HEK293 (cell line): Measurements from ENCODE around the gene DNAJC3.

Experiments used
- CTCF ChIA-PET: fragments of 350-600 bp; formaldehyde crosslinking; extraction: SDS; loops from one replicate; lab custom pipeline; 2021; ENCODE audit warnings: antibody characterized with exemption; lab: Yijun Ruan, JAX
- POLR2A ChIA-PET: fragments of 300-600 bp; formaldehyde crosslinking; extraction: SDS; loops from one replicate; lab custom pipeline; 2020; ENCODE audit warnings: antibody characterized with exemption, inconsistent platforms; lab: Yijun Ruan, JAX
- H3K27ac ChIP-seq: fragments of 200-500 bp; sonication (Bioruptor generic); 2 replicates; pipeline ENCODE4 v1.5.1; 2014; ENCODE audit warnings: low read depth, low read length, control low read depth, inconsistent platforms; ENCODE audit errors: extremely low read depth
- H3K36me3 ChIP-seq, 2 experiments: fragments of 200-500 bp in 1 of 2; sonication (Bioruptor generic) in 1 of 2; 1 replicate in 1 of 2; 2 replicates in 1 of 2; pipeline ENCODE4 v1.5.1; 2014 to 2017; ENCODE audit warnings: inconsistent platforms in 2 of 2, low read length in 2 of 2; ENCODE audit not compliant: control insufficient read depth in 2 of 2, insufficient read depth in 1 of 2
- H3K4me1 ChIP-seq: fragments of 200-500 bp; sonication (Bioruptor generic); 2 replicates; pipeline ENCODE4 v1.5.1; 2014; ENCODE audit warnings: mild to moderate bottlenecking, low read length, inconsistent platforms; ENCODE audit not compliant: control insufficient read depth, insufficient read depth
- H3K4me3 ChIP-seq: 2 replicates; pipeline ENCODE4 v1.5.1; 2011; ENCODE audit warnings: low read depth, mild to moderate bottlenecking, control low read depth, low read length, moderate library complexity
- H3K9me3 ChIP-seq: fragments of 200-500 bp; sonication (Bioruptor generic); 2 replicates; pipeline ENCODE4 v1.5.1; 2014; ENCODE audit warnings: low read depth, low read length, inconsistent platforms; ENCODE audit not compliant: control insufficient read depth, insufficient read depth
- GLIS1 ChIP-seq: fragments of 450-650 bp; formaldehyde crosslinking; IDR thresholded peaks from 2 replicates; pipeline ENCODE4 v1.5.1; 2016; ENCODE audit warnings: missing biosample characterization, missing genetic modification characterization
- PRDM1 ChIP-seq: fragments of 450-650 bp; formaldehyde crosslinking; IDR thresholded peaks from 2 replicates; pipeline ENCODE4; 2016; ENCODE audit warnings: missing biosample characterization, missing genetic modification characterization
- SALL2 ChIP-seq: fragments of 450-650 bp; formaldehyde crosslinking; IDR thresholded peaks from 2 replicates; pipeline ENCODE4 v1.5.0; 2017; ENCODE audit warnings: missing biosample characterization, mild to moderate bottlenecking, missing genetic modification characterization, borderline replicate concordance
- SCRT1 ChIP-seq: fragments of 450-650 bp; formaldehyde crosslinking; IDR thresholded peaks from 2 replicates; pipeline ENCODE4 v1.5.1; 2016; ENCODE audit warnings: missing biosample characterization, missing genetic modification characterization, borderline replicate concordance
- SETDB1 ChIP-seq: IDR thresholded peaks from one replicate; pipeline ENCODE4 v1.6.1; 2017; ENCODE audit warnings: mild to moderate bottlenecking, low read length, moderate library complexity, mixed read lengths; ENCODE audit not compliant: insufficient read length
- WT1 ChIP-seq: fragments of 450-650 bp; formaldehyde crosslinking; IDR thresholded peaks from 2 replicates; pipeline ENCODE4 v1.5.1; 2016; ENCODE audit warnings: missing biosample characterization, missing genetic modification characterization
- ZBTB17 ChIP-seq: fragments of 450-650 bp; formaldehyde crosslinking; IDR thresholded peaks from 2 replicates; pipeline ENCODE4 v1.5.1; 2016; ENCODE audit warnings: missing biosample characterization, missing genetic modification characterization
- ZFHX2 ChIP-seq: fragments of 450-650 bp; formaldehyde crosslinking; conservative IDR thresholded peaks from 2 replicates; pipeline ENCODE4 v1.5.1; 2016; ENCODE audit warnings: missing biosample characterization, missing genetic modification characterization
- ZFP3 ChIP-seq: fragments of 450-650 bp; formaldehyde crosslinking; IDR thresholded peaks from 2 replicates; pipeline ENCODE4 v1.5.1; 2016; ENCODE audit warnings: low read depth, missing biosample characterization, missing genetic modification characterization
- ZIC2 ChIP-seq: fragments of 450-650 bp; formaldehyde crosslinking; IDR thresholded peaks from 2 replicates; pipeline ENCODE4 v1.5.1; 2016; ENCODE audit warnings: missing biosample characterization, missing genetic modification characterization
- ZNF132 ChIP-seq: fragments of 450-650 bp; formaldehyde crosslinking; IDR thresholded peaks from 2 replicates; pipeline ENCODE4 v1.5.1; 2017; ENCODE audit warnings: missing biosample characterization, missing genetic modification characterization, borderline replicate concordance
- ZNF335 ChIP-seq: fragments of 450-650 bp; formaldehyde crosslinking; conservative IDR thresholded peaks from 2 replicates; pipeline ENCODE4 v1.5.1; 2016; ENCODE audit warnings: missing biosample characterization, missing genetic modification characterization
- ZNF341 ChIP-seq: fragments of 450-650 bp; formaldehyde crosslinking; IDR thresholded peaks from 2 replicates; pipeline ENCODE4; 2016; ENCODE audit warnings: low read depth, missing biosample characterization, missing genetic modification characterization
- ZNF366 ChIP-seq: fragments of 450-650 bp; formaldehyde crosslinking; conservative IDR thresholded peaks from 2 replicates; pipeline ENCODE4 v1.5.1; 2016; ENCODE audit warnings: missing biosample characterization, missing genetic modification characterization
- ZNF433 ChIP-seq: fragments of 450-650 bp; formaldehyde crosslinking; IDR thresholded peaks from 2 replicates; pipeline ENCODE4 v1.5.1; 2016; ENCODE audit warnings: missing biosample characterization, missing genetic modification characterization, low read depth
- ZNF514 ChIP-seq: fragments of 450-650 bp; formaldehyde crosslinking; IDR thresholded peaks from 2 replicates; pipeline ENCODE4 v1.5.1; 2016; ENCODE audit warnings: missing biosample characterization, missing genetic modification characterization
- ZNF530 ChIP-seq: fragments of 450-650 bp; formaldehyde crosslinking; IDR thresholded peaks from 2 replicates; pipeline ENCODE4 v1.5.1; 2016; ENCODE audit warnings: low read depth, missing biosample characterization, missing genetic modification characterization
- ZNF544 ChIP-seq: fragments of 450-650 bp; formaldehyde crosslinking; IDR thresholded peaks from 2 replicates; pipeline ENCODE4 v1.5.0; 2017; ENCODE audit warnings: missing biosample characterization, missing genetic modification characterization
- ZNF645 ChIP-seq: fragments of 450-650 bp; formaldehyde crosslinking; IDR thresholded peaks from 2 replicates; pipeline ENCODE4; 2016; ENCODE audit warnings: missing biosample characterization, missing genetic modification characterization
- ZNF660 ChIP-seq: fragments of 450-650 bp; IDR thresholded peaks from 2 replicates; pipeline ENCODE4 v1.5.1; 2018; ENCODE audit warnings: missing biosample characterization, mild to moderate bottlenecking, missing genetic modification characterization
- ZNF670 ChIP-seq: fragments of 450-650 bp; formaldehyde crosslinking; IDR thresholded peaks from 2 replicates; pipeline ENCODE4 v1.5.1; 2016; ENCODE audit warnings: missing biosample characterization, missing genetic modification characterization, low read depth
- ZNF747 ChIP-seq: fragments of 450-650 bp; formaldehyde crosslinking; IDR thresholded peaks from 2 replicates; pipeline ENCODE4 v1.5.1; 2016; ENCODE audit warnings: missing biosample characterization, missing genetic modification characterization
- ZNF792 ChIP-seq: fragments of 450-650 bp; formaldehyde crosslinking; IDR thresholded peaks from 2 replicates; pipeline ENCODE4 v1.5.1; 2016; ENCODE audit warnings: missing biosample characterization, missing genetic modification characterization
- ZNF830 ChIP-seq: fragments of 450-650 bp; IDR thresholded peaks from 2 replicates; pipeline ENCODE4 v1.5.0; 2018; ENCODE audit warnings: missing biosample characterization, missing genetic modification characterization, low read depth, mild to moderate bottlenecking, moderate library complexity
- ZNF837 ChIP-seq: fragments of 450-650 bp; formaldehyde crosslinking; IDR thresholded peaks from 2 replicates; pipeline ENCODE4 v1.5.1; 2016; ENCODE audit warnings: missing biosample characterization, missing genetic modification characterization
- TF ChIP-seq, protein P1 (sequence below): fragments of 450-650 bp; formaldehyde crosslinking; IDR thresholded peaks from 2 replicates; pipeline ENCODE4 v1.5.1; 2016; ENCODE audit warnings: missing biosample characterization, missing genetic modification characterization
- TF ChIP-seq, protein P2 (sequence below): fragments of 450-650 bp; IDR thresholded peaks from 2 replicates; pipeline ENCODE4 v1.5.1; 2018; ENCODE audit warnings: missing biosample characterization, mild to moderate bottlenecking, missing genetic modification characterization
- TF ChIP-seq, protein P3 (sequence below): fragments of 450-650 bp; formaldehyde crosslinking; IDR thresholded peaks from 2 replicates; pipeline ENCODE4 v1.5.1; 2016; ENCODE audit warnings: missing biosample characterization, missing genetic modification characterization

The DNAJC3 gene

DNA sequence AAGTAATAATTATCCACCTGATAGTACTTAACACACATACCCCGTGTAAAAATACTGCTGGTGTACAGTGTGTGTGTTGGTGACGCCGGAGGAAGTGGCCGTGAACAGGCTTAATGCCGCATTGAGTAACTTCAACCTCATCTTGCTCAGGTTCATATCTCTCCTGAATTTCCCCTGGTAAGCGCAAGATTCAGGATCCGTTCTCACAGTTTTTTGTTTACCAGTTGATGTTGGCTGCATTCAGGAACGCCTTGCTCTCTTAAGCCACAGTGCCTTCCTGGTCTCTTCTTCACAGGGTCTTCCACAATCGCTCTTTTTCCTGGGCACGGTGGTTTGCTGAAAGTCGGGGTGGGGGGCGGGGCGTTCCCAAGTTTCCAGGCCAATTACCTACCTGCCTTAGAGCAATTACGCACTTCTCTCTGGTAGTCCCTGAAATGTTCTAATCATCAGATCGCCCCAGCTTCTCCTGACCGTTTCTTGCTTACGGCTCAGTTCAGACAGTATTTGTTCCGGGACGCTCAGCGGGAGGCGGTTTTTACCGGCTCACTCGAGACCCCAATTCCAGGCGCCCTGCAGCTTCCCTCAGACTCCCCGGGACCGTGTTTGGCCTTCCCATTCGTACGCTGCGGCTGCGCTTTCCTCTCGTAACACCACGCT, 706 bp upstream of the DNAJC3 start (continued):
- TF ChIP-seq, protein P1, sequence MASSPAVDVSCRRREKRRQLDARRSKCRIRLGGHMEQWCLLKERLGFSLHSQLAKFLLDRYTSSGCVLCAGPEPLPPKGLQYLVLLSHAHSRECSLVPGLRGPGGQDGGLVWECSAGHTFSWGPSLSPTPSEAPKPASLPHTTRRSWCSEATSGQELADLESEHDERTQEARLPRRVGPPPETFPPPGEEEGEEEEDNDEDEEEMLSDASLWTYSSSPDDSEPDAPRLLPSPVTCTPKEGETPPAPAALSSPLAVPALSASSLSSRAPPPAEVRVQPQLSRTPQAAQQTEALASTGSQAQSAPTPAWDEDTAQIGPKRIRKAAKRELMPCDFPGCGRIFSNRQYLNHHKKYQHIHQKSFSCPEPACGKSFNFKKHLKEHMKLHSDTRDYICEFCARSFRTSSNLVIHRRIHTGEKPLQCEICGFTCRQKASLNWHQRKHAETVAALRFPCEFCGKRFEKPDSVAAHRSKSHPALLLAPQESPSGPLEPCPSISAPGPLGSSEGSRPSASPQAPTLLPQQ (tag by site-specific recombination), result peak; percentile 38
- TF ChIP-seq ZFP3 (no peak), ZNF670 (no peak), ZNF544 (no peak), ZNF830 (no peak), SCRT1 (tag by site-specific recombination) (no peak), ZNF837 (tag by site-specific recombination) (no peak), WT1 (tag by site-specific recombination) (peak; percentile 31; the same call in 1 of the 2 replicates), ZNF366 (tag by site-specific recombination) (0 out of 2 replicates have a peak, but pooled peaks have one; percentile 18), ZNF645 (no peak), ZNF747 (tag by site-specific recombination) (no peak)
- TF ChIP-seq, protein P2, sequence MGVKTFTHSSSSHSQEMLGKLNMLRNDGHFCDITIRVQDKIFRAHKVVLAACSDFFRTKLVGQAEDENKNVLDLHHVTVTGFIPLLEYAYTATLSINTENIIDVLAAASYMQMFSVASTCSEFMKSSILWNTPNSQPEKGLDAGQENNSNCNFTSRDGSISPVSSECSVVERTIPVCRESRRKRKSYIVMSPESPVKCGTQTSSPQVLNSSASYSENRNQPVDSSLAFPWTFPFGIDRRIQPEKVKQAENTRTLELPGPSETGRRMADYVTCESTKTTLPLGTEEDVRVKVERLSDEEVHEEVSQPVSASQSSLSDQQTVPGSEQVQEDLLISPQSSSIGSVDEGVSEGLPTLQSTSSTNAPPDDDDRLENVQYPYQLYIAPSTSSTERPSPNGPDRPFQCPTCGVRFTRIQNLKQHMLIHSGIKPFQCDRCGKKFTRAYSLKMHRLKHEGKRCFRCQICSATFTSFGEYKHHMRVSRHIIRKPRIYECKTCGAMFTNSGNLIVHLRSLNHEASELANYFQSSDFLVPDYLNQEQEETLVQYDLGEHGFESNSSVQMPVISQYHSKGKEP, result no peak

DNA sequence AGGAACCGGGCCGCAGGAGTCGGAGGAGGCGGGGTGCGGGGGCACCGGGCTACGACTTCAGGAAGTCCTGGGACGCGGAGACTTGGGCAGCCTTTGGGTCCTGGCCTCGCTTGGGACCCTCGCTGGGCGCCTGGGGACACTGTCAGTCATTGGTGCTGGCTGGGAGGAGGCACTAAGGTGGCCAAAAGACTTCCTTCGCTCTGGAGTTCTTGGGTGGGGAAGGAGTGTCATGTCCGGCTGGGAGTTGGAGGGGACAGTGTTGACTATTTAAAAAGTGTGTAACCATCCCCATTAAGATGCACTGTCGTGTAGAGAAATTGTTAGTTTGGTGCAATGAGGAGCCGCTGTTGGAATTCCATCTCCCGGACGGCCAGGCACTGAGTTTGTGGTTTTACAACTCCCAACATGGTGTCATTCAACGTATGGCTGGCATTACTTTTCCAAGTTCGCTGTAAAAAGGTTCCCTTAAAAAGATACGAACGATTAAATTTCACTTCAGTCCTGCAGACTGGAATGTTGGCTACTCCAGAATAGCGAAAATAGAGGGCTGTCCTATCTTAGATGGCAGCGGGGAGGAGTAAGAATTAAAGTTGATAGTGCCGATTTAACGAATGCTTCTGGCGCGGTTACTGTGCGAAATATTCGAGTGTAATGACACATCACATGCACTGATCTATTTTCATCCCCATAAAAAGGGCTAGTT, 776 bp downstream of the DNAJC3 start:
- H3K36me3 ChIP-seq, result no peaks in the 10 kb centered on the region
- no peaks in the 10 kb centered on the region for H3K4me1 ChIP-seq
- CTCF ChIA-PET, result no interaction called here
- H3K9me3 ChIP-seq, result no peaks in the 10 kb centered on the region
- peak overlapping the region; percentile 67 for H3K27ac ChIP-seq
- H3K4me3 ChIP-seq, result peak overlapping the region; percentile 89
- POLR2A ChIA-PET, result interaction anchor here (1.2 kb wide), 1 partner anchor 23 kb away, joined by 6 read pairs; no protein-coding TSS in a partner anchor
- TF ChIP-seq, protein P1 (tag by site-specific recombination), result 0 out of 2 replicates have a peak, but pooled peaks have one; percentile 46
- TF ChIP-seq ZIC2 (tag by site-specific recombination) (peak; percentile 31; the same call in 1 of the 2 replicates), ZNF433 (no peak), ZNF530 (no peak), ZBTB17 (peak; percentile 32; the same call in 1 of the 2 replicates), GLIS1 (tag by site-specific recombination) (0 out of 2 replicates have a peak, but pooled peaks have one; percentile 21), ZNF660 (peak; percentile 87), ZNF341 (tag by site-specific recombination) (peak; percentile 50), ZNF792 (no peak), ZFHX2 (tag by site-specific recombination) (0 out of 2 replicates have a peak, but pooled peaks have one; percentile 10), ZNF335 (peak; percentile 94), ZNF514 (tag by site-specific recombination) (no peak), SETDB1 (no peak), ZNF132 (tag by site-specific recombination) (no peak), SALL2 (tag by site-specific recombination) (no peak), PRDM1 (tag by site-specific recombination) (peak; percentile 58)
- TF ChIP-seq, protein P3, sequence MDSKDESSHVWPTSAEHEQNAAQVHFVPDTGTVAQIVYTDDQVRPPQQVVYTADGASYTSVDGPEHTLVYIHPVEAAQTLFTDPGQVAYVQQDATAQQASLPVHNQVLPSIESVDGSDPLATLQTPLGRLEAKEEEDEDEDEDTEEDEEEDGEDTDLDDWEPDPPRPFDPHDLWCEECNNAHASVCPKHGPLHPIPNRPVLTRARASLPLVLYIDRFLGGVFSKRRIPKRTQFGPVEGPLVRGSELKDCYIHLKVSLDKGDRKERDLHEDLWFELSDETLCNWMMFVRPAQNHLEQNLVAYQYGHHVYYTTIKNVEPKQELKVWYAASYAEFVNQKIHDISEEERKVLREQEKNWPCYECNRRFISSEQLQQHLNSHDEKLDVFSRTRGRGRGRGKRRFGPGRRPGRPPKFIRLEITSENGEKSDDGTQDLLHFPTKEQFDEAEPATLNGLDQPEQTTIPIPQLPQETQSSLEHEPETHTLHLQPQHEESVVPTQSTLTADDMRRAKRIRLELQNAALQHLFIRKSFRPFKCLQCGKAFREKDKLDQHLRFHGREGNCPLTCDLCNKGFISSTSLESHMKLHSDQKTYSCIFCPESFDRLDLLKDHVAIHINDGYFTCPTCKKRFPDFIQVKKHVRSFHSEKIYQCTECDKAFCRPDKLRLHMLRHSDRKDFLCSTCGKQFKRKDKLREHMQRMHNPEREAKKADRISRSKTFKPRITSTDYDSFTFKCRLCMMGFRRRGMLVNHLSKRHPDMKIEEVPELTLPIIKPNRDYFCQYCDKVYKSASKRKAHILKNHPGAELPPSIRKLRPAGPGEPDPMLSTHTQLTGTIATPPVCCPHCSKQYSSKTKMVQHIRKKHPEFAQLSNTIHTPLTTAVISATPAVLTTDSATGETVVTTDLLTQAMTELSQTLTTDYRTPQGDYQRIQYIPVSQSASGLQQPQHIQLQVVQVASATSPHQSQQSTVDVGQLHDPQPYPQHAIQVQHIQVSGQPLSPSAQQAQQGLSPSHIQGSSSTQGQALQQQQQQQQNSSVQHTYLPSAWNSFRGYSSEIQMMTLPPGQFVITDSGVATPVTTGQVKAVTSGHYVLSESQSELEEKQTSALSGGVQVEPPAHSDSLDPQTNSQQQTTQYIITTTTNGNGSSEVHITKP (tag by site-specific recombination), result peak; percentile 48
